ENCODE measurements around the gene SARS2. TPM values are rescaled to one million over a fixed set of nuclear protein-coding genes. Genes with fewer than 3 reads are reported as not detected.
A peak's percentile ranks its signal among the peaks of the same experiment; 100 is the strongest.

SARS2 gene
- total and polyA plus RNA-seq, 2 donors from 2014 or later, result 30.6 to 34.8 TPM

- Histone ChIP-seq H3K4me1 (ENCODE audit: control insufficient read depth in 2 of 3, insufficient read depth in 2 of 3, low read depth in 1 of 3, low read length in 3 of 3) (peaks cover 0 to 4% (median 0%) of the 10 kb centered on the region in 3 donors), H3K9me3 (ENCODE audit: control insufficient read depth in 2 of 3, insufficient read depth in 1 of 3, low read length in 3 of 3) (no peaks in the 10 kb centered on the region), H3K36me3 (ENCODE audit: control insufficient read depth in 2 of 3, insufficient read depth in 3 of 3, low read length in 3 of 3) (peaks cover 0 to 8% (median 2%) of the 10 kb centered on the region in 3 donors), H3K4me3 (ENCODE audit: low read length in 3 of 3) (no peak overlapping the region), H3K27ac (ENCODE audit: low read depth in 2 of 2, low read length in 2 of 2) (no peak overlapping the region), H3K27me3 (ENCODE audit: control insufficient read depth, insufficient read depth, low read length) (no peaks in the 10 kb centered on the region), H3K9ac (ENCODE audit: low read length in 3 of 3) (no peak overlapping the region)
- intact Hi-C loops (cut with DNase I), result no loop called here
- TF ChIP-seq CTCF (IDR thresholded peaks at IDR 0.05; ENCODE audit: borderline replicate concordance, extremely low read depth, insufficient read depth), result no peak
- no peak for DNase-seq
- no peak for FAIRE-seq
Measured at GRCh38 chr19:38880076-38880881, 50.3 kb downstream of the SARS2 start.

- intact Hi-C loops (cut with DNase I), result no loop called here
Measured at GRCh38 chr19:38879400-38879751, 51.2 kb downstream of the SARS2 start.

GRCh38 chr19:38878575-38879399 lies 51.8 kb downstream of the SARS2 start:
- H3K27ac ChIP-seq (ENCODE audit: low read depth in 2 of 2, low read length in 2 of 2), result peak overlapping the region; percentile 22 to 72
- H3K9me3 ChIP-seq (ENCODE audit: control insufficient read depth in 2 of 3, insufficient read depth in 1 of 3, low read length in 3 of 3), result no peaks in the 10 kb centered on the region
- peaks cover 0 to 5% (median 2%) of the 10 kb centered on the region in 3 donors for H3K36me3 ChIP-seq (ENCODE audit: control insufficient read depth in 2 of 3, insufficient read depth in 3 of 3, low read length in 3 of 3)
- intact Hi-C loops (cut with DNase I), result no loop called here
- TF ChIP-seq CTCF (IDR thresholded peaks at IDR 0.05; ENCODE audit: borderline replicate concordance, extremely low read depth, insufficient read depth), result no peak
- FAIRE-seq (no peak), DNase-seq (no peak)
- H3K27me3 ChIP-seq (ENCODE audit: control insufficient read depth, insufficient read depth, low read length), result no peaks in the 10 kb centered on the region
- peaks cover 0 to 4% (median 0%) of the 10 kb centered on the region in 3 donors for H3K4me1 ChIP-seq (ENCODE audit: control insufficient read depth in 2 of 3, insufficient read depth in 2 of 3, low read depth in 1 of 3, low read length in 3 of 3)
- H3K9ac ChIP-seq (ENCODE audit: low read length in 3 of 3), result no peak overlapping the region
- no peak overlapping the region for H3K4me3 ChIP-seq (ENCODE audit: low read length in 3 of 3)

More at GRCh38 chr19:38879400-38879751, 51.2 kb downstream of the SARS2 start:
- Histone ChIP-seq H3K4me3 (ENCODE audit: low read length in 3 of 3) (no peak overlapping the region), H3K9ac (ENCODE audit: low read length in 3 of 3) (no peak overlapping the region), H3K27ac (ENCODE audit: low read depth in 2 of 2, low read length in 2 of 2) (no peak overlapping the region), H3K4me1 (ENCODE audit: control insufficient read depth in 2 of 3, insufficient read depth in 2 of 3, low read depth in 1 of 3, low read length in 3 of 3) (peaks cover 0 to 4% (median 0%) of the 10 kb centered on the region in 3 donors), H3K9me3 (ENCODE audit: control insufficient read depth in 2 of 3, insufficient read depth in 1 of 3, low read length in 3 of 3) (no peaks in the 10 kb centered on the region), H3K36me3 (ENCODE audit: control insufficient read depth in 2 of 3, insufficient read depth in 3 of 3, low read length in 3 of 3) (peaks cover 0 to 5% (median 2%) of the 10 kb centered on the region in 3 donors), H3K27me3 (ENCODE audit: control insufficient read depth, insufficient read depth, low read length) (no peaks in the 10 kb centered on the region)
- DNase-seq, result no peak
- no peak for FAIRE-seq
- TF ChIP-seq CTCF (IDR thresholded peaks at IDR 0.05; ENCODE audit: borderline replicate concordance, extremely low read depth, insufficient read depth), result no peak
